Left renal pelvis (tissue), 4 donors: ENCODE data around the gene CNTFR. TPM values are rescaled to one million over a fixed set of nuclear protein-coding genes. Genes with fewer than 3 reads are reported as not detected.

Experiments
- DNase-seq, 4 donors: peaks; one replicate each; pipeline ENCODE4 v3.0.0-alpha.2; 2013; ENCODE audit warnings: low read depth in 4 of 4, low spot score in 3 of 4
- polyA plus RNA-seq, 4 donors: library from polyadenylated mRNA; unstranded; fragments of 120-200 nt; gene quantifications; one replicate each; pipeline ENCODE4 v1.2.1, GENCODE V29; 2013; ENCODE audit not compliant: insufficient read length in 4 of 4

CNTFR gene
- polyA plus RNA-seq, 4 donors: 31.8 to 90.7 (median 49.3) TPM

GRCh38 chr9:34620061-34620994 is 30.8 kb upstream of the CNTFR start, which contains the start of gene DCTN3:
Gene DCTN3, minus strand, starts transcription at chr9:34620495. Its CDS starts 31 bp downstream, at chr9:34620464.
- DNase-seq: peak; percentile 81 to 91 (median 86)

GRCh38 chr9:34615132-34615531 is 25.6 kb upstream of the CNTFR start:
- DNase-seq: no peak

- DNase-seq: peak in 2 of 4 donors; percentile 70 to 71
Measured at GRCh38 chr9:34612788-34613390, 23.4 kb upstream of the CNTFR start.

- DNase-seq: peak in 3 of 4 donors; percentile 69 to 81 (median 78)
Measured at GRCh38 chr9:34611811-34612787, 22.6 kb upstream of the CNTFR start, which contains the start of gene RPP25L. Gene RPP25L, minus strand, starts transcription at chr9:34612097. Its CDS starts 801 bp downstream, at chr9:34611296.

GRCh38 chr9:34611251-34611810 is 21.8 kb upstream of the CNTFR start:
- no peak for DNase-seq

- no peak for DNase-seq
Measured at GRCh38 chr9:34610434-34611206, 21.1 kb upstream of the CNTFR start.

- no peak for DNase-seq
Measured at GRCh38 chr9:34607331-34607730, 17.8 kb upstream of the CNTFR start.

- DNase-seq: no peak
Measured at GRCh38 chr9:34606905-34607304, 17.4 kb upstream of the CNTFR start.

GRCh38 chr9:34606190-34606589 is 16.7 kb upstream of the CNTFR start:
- no peak for DNase-seq

GRCh38 chr9:34603610-34604231 is 14.2 kb upstream of the CNTFR start:
- peak in 2 of 4 donors; percentile 74 to 77 for DNase-seq

- no peak for DNase-seq
Measured at GRCh38 chr9:34601937-34602573, 12.5 kb upstream of the CNTFR start.

GRCh38 chr9:34600908-34601307 is 11.4 kb upstream of the CNTFR start:
- no peak for DNase-seq

- no peak for DNase-seq
Measured at GRCh38 chr9:34599546-34599945, 10.0 kb upstream of the CNTFR start.

GRCh38 chr9:34594177-34594576 is 4.7 kb upstream of the CNTFR start:
- no peak for DNase-seq

GRCh38 chr9:34592895-34593601 is 3.5 kb upstream of the CNTFR start:
- DNase-seq: no peak

GRCh38 chr9:34591917-34592866 is 2.7 kb upstream of the CNTFR start:
- no peak for DNase-seq
